VCaP (cell line): Measurements from ENCODE around the gene TICAM2.

ENCODE experiments used
- H3K27ac ChIP-seq: fragments of 450-650 bp; 2 replicates; pipeline ENCODE4 v1.5.1; 2017
- CTCF ChIP-seq: fragments of 450-650 bp; conservative IDR thresholded peaks from 2 replicates; pipeline ENCODE4 v1.5.1; 2017; ENCODE audit warnings: mild to moderate bottlenecking, moderate library complexity

TICAM2 gene

GRCh38 chr5:115624994-115625393 is 22.7 kb upstream of the TICAM2 start:
- peak overlapping the region; percentile 91 for H3K27ac ChIP-seq
- TF ChIP-seq CTCF = no peak

- peak overlapping the region; percentile 91; the same call in 1 of the 2 replicates for H3K27ac ChIP-seq
Measured at GRCh38 chr5:115623658-115624057, 21.4 kb upstream of the TICAM2 start.

GRCh38 chr5:115621365-115621900 is 19.2 kb upstream of the TICAM2 start:
- no peak for TF ChIP-seq CTCF
- no peak overlapping the region for H3K27ac ChIP-seq

More at GRCh38 chr5:115623658-115624057, 21.4 kb upstream of the TICAM2 start:
- no peak for TF ChIP-seq CTCF

- no peak overlapping the region for H3K27ac ChIP-seq
- TF ChIP-seq CTCF = no peak
Measured at GRCh38 chr5:115616892-115617291, 14.6 kb upstream of the TICAM2 start.

GRCh38 chr5:115616472-115616871 is 14.2 kb upstream of the TICAM2 start:
- TF ChIP-seq CTCF = no peak
- H3K27ac ChIP-seq = no peak overlapping the region

GRCh38 chr5:115611873-115612272 is 9.6 kb upstream of the TICAM2 start:
- no peak for TF ChIP-seq CTCF
- H3K27ac ChIP-seq = no peak overlapping the region

GRCh38 chr5:115607935-115608334 is 5.7 kb upstream of the TICAM2 start:
- no peak for TF ChIP-seq CTCF
- no peak overlapping the region for H3K27ac ChIP-seq
